ENCODE data around the gene IL21R. TPM values are rescaled to one million over a fixed set of nuclear protein-coding genes. Genes with fewer than 3 reads are reported as not detected.

IL21R gene
- total RNA-seq, 1 donor from 2014 or later: 0.72 TPM

- DNase-seq (ENCODE audit: low spot score): no peak
Observed at GRCh38 chr16:27462846-27463682, 61.1 kb downstream of the IL21R start.

GRCh38 chr16:27463741-27464591 lies 62.0 kb downstream of the IL21R start:
- DNase-seq (ENCODE audit: low spot score): no peak

GRCh38 chr16:27464626-27465482 lies 62.9 kb downstream of the IL21R start:
- no peak for DNase-seq (ENCODE audit: low spot score)

GRCh38 chr16:27465483-27465879 lies 63.5 kb downstream of the IL21R start:
- no peak for DNase-seq (ENCODE audit: low spot score)

GRCh38 chr16:27468941-27469531 lies 67.1 kb downstream of the IL21R start:
- no peak for DNase-seq (ENCODE audit: low spot score)

GRCh38 chr16:27470567-27471431 lies 68.8 kb downstream of the IL21R start:
- no peak for DNase-seq (ENCODE audit: low spot score)

- no peak for DNase-seq (ENCODE audit: low spot score)
Observed at GRCh38 chr16:27471661-27472060, 69.7 kb downstream of the IL21R start.

GRCh38 chr16:27472091-27473020 lies 70.4 kb downstream of the IL21R start:
- no peak for DNase-seq (ENCODE audit: low spot score)

- DNase-seq (ENCODE audit: low spot score): no peak
Observed at GRCh38 chr16:27473101-27473900, 71.3 kb downstream of the IL21R start.

GRCh38 chr16:27474041-27474440 lies 72.1 kb downstream of the IL21R start:
- no peak for DNase-seq (ENCODE audit: low spot score)

- DNase-seq (ENCODE audit: low spot score): no peak
Observed at GRCh38 chr16:27474921-27475320, 72.9 kb downstream of the IL21R start.

GRCh38 chr16:27475561-27475960 lies 73.6 kb downstream of the IL21R start:
- no peak for DNase-seq (ENCODE audit: low spot score)

GRCh38 chr16:27476240-27476639 lies 74.3 kb downstream of the IL21R start:
- no peak for DNase-seq (ENCODE audit: low spot score)

- no peak for DNase-seq (ENCODE audit: low spot score)
Observed at GRCh38 chr16:27480761-27481160, 78.8 kb downstream of the IL21R start.

- DNase-seq (ENCODE audit: low spot score): no peak
Observed at GRCh38 chr16:27481282-27481934, 79.4 kb downstream of the IL21R start.

GRCh38 chr16:27482397-27483087 lies 80.6 kb downstream of the IL21R start:
- DNase-seq (ENCODE audit: low spot score): no peak

GRCh38 chr16:27483088-27483437 lies 81.1 kb downstream of the IL21R start:
- DNase-seq (ENCODE audit: low spot score): no peak

Measured in umbilical cord (tissue), 2 donors.